Stomach (tissue), 4 donors: ENCODE data around the gene MOG.

Experiments
- EP300 ChIP-seq: sonication (generic); formaldehyde crosslinking; IDR thresholded peaks from one replicate; pipeline ENCODE4 v1.6.1; 2017; ENCODE audit warnings: antibody characterized with exemption
- POLR2A ChIP-seq, 4 donors: fragments of 450-650 bp; IDR thresholded peaks; one replicate each; pipeline ENCODE4 v1.6.1; 2016; ENCODE audit warnings: antibody characterized with exemption in 4 of 4, control low read depth in 2 of 4, mild to moderate bottlenecking in 1 of 4, moderate library complexity in 1 of 4

DNA sequence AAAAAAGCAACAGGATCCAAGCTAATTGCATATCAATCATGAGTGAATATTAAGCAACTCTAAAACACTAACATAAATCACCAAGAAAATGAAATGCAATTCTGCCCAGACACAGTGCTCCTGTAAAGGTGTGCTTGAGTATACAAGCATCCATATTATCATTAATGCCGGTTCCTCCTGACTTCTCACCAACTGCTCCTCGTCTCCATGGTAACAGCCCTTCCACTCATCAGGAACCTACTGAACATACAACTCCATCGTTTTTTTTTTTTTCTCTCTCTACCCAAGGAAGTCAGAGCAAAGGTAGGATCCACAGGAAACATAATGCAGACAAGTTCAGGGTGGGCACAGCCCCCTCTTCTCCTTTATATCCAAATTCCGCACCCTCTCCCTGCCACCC is 36.3 kb upstream of the MOG start:
- no peak for TF ChIP-seq POLR2A (IDR thresholded peaks at IDR 0.05)
- no peak for TF ChIP-seq EP300
